NCI-H1436 (cell line): ENCODE measurements around the gene TUSC2.
A peak's percentile ranks its signal among the peaks of the same experiment; 100 is the strongest.
"Not testable (repeated sequence)": the region's sequence is repeated elsewhere in the genome, so short reads cannot be mapped to it uniquely, and the experiment has no call there.

Experiments
- DNase-seq: peaks from one replicate; lab custom pipeline; 2025; lab: John Stamatoyannopoulos, UW

TUSC2 gene

GRCh38 chr3:50318615-50319014 lies 9.4 kb downstream of the TUSC2 start:
- DNase-seq, result no peak

DNA sequence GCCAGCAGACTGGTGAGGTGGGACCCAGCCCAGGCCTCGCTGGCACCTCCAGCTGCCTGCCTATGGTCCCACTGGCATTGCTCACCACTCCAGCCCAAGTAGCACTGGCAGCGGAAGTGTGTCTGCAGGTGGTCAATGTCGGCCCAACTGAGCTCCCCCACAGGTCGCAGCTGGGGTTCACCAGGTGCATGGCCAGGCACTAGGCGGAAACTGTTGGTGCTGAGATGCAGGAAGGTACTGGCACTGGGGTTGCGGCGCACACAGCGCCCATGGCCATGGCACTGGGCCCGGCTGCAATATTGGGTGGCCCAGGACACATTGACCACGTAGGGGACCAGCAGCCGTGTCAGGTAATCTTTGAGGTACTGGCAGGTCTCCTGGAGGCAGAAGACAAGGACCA lies 9.9 kb downstream of the TUSC2 start:
- no peak for DNase-seq

DNA sequence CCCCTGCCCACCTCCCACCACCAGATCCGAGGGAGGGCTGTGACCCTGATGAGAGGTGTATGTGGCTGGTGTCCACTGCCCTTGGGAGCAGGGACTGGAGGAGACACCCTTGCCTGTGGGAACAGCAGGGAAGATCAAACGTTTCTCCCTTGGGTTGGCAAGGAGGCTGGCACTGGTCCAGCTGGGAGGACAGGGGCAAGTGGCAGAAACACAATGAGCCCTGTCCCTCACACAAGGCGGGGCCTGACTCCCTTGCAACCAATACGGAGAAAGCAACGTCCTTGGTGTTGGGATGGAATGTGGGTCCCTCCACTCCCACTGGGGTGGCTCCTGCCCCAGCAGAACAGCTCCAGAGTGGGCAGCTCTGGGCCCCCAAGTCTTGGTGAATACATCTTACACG lies 10.7 kb downstream of the TUSC2 start:
- DNase-seq, result no peak

GRCh38 chr3:50316657-50317242 lies 11.3 kb downstream of the TUSC2 start:
- no peak for DNase-seq

DNA sequence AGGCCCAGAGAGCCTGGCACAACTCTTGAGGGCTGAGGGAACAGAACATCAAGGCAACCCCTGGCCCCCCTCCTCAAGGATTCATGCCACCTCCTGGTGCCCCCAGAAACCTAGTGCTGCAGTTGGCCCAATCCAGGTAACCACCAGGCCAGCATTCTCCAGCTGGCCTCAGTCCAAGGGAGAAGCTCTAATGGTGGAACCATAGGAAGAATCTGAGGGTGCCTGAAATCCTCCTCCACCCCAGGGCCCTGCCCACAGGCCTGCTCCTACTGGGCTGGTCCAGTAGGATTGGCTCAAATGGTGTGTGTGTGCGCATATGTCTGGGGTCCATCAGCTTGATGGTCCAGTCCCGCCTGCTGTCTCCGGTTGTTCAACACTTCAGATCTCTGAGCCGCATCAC lies 13.2 kb downstream of the TUSC2 start:
- no peak for DNase-seq

DNA sequence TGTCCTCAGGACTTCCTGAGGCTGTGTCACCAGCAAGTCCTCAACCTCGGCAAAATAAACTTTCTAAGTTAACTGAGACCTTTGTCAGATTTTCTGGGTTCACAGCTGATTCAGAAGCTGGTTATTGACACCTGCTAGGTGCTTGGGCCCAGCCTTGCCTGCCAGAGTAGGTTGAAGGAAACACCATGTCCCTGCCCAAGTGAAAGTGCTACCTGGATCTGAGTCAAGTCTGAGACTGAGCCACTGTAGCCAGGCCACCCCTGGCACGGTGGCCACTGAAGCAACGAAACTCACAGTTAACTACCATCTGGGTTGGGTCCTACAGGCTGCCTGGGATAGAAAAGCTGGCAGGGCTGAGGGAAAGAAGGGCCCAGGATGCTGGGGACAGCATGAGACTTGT lies 13.7 kb downstream of the TUSC2 start:
- DNase-seq, result no peak

GRCh38 chr3:50312041-50312440 lies 16.0 kb downstream of the TUSC2 start:
- DNase-seq, result not testable (repeated sequence)

DNA sequence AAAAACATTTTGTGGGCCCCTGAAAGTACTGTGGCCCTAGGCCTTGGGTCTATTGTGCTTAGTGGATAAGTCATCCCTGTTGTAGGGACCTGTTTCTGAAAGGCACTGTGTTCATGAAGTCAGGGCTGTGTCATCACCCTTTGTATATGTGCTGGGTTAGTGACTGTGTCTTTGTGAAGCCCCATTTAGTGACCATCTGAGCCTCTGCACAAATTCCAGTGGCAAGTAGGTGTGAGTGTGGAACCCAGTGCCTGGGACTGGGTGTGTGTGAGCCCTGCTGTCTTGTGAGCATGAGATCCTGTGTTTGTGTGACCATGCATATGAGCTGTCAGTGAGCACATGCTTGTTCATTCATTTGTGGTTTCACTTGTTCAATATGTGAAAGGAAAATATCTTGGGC lies 23.4 kb downstream of the TUSC2 start:
- DNase-seq, result no peak

GRCh38 chr3:50303013-50303815 lies 24.8 kb downstream of the TUSC2 start, which contains the start of gene HYAL1:
TSS of gene HYAL1 (minus strand) at chr3:50303574. CDS start at chr3:50302956, 618 bp downstream.
- no peak for DNase-seq

DNA sequence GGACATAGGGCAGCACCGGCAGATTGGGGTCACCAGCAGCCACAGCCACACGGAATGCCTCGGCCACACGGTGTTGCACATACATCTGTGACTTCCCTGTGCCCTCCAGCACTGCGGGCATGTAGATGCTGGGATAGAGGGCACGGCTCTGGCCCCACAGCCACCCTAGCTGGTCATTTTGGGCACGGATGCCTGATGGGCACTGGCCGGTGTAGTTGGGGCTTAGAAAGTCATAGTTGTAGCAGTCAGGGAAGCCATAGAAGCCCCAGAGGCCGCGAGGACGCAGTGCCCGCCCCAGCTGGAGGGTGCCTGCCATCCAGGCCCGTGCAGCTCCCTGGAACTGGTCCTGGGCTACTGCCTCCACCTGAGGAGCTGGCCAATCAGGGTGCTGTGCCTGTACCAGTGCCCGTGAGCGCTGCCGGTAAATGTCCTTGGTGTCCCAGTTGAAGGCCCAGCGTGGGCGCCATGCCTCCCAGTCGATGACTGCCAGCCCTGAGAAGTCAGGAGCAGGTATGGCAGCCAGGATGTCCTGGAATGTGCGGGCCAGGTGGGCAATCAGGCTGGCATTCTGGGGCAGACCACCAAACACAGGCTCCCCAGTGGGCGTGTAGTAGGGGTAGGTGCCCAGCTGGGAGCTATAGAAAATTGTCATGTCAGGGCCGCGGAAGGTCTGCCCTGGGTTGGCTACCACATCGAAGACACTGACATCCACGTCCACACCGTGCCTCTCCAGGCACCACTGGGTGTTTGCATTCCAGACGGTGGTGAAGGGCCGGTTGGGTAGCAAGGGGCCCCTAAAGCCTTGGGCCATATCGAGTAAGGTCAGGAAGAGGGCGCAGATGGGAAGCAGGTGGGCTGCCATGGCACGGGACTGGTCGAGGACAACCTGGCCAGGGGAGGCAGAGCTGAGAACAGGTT lies 25.7 kb downstream of the TUSC2 start:
- no peak for DNase-seq

- no peak for DNase-seq
Measured at GRCh38 chr3:50300681-50301254, 27.3 kb downstream of the TUSC2 start.

- DNase-seq, result no peak
Measured at GRCh38 chr3:50299929-50300680, 27.9 kb downstream of the TUSC2 start.

- no peak for DNase-seq
Measured at GRCh38 chr3:50299638-50299928, 28.4 kb downstream of the TUSC2 start.

DNA sequence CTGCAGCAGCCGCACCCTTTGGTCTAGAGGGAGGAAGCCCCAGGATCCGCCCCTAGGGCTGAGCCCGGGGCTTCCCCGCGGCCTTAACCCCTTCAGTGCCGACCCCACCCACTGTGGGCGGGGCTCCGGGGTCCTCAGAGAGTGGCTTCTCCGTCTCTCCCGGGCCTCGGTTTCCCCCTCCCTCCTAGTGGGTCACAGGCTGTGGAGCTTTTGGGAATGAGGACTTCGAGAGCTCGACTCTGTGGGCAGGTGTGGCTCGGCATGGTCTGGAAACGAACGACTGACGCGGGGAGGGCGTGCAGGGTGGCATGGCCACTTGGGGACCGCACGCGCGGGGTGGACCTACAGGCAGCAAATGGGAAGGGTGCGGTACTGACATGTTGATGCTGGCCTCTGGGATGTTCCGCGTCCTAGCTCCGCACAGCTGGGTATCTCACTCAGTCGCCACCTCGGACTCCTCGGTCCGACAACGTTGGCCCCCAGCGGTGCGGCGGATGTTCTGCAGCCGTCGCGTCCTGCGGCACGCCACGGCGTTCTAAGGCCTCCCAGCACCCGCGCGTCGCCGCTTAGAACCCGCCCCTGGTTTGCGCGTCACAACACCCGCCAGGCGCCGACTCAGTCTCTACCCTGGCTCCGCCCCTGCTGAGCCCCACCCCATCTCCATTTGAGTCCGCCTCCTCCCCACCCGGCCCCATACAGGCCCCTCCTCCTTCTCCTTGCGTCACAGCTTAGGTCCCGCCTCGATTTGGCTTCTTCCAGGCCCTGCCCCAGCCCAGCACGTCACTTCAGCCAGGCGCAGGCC lies 29.0 kb downstream of the TUSC2 start, which contains the start of the genes HYAL3 and NAA80:
Gene HYAL3, minus strand, starts transcription at position 570 of the 802 bp plus-strand sequence. CDS start 3,803 bp downstream, outside the sequence.
Gene NAA80, minus strand, starts transcription at position 570 of the 802 bp plus-strand sequence. CDS start 1,942 bp downstream, outside the sequence.
- DNase-seq, result peak; percentile 93

DNA sequence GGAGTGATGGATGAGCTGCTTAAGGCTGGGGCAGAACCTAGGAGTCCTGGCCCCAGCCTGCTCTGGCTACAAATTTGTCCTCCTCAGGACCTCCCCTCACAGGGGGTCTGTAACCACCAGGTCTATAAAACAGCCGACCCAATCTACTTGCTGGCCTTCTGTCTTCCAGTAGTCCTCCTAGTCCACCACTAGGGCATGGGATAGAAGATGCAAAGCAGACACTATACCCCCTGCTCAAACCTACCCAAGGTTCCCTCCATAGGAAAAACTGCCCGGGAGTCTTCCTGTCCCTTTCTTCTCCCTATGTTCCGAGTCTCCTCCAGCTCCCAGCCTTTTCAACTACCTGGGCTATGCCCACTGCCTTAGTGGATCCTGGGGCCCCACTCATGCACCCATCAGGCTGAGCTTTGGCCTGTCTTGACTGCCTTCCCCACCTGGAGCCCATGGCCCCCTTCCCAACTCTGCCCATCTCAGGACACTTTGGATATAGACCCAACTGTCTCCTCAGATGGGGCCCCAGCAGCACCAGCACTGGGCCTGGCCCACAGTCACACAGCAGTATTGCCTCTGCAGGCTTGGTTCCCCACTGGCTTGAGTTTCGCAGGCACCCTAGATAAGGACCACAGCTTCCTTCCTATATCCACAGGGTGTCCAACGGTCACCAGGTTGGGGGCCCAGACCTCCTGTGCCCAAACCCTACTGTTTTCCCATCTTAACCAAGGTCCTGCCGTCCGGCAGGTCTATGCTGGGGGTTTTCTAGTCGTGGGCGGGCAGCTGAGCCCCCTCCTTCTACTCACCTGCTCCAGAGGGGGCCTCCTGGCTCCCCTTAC lies 29.9 kb downstream of the TUSC2 start:
- no peak for DNase-seq

GRCh38 chr3:50297384-50297775 lies 30.6 kb downstream of the TUSC2 start:
- no peak for DNase-seq

DNA sequence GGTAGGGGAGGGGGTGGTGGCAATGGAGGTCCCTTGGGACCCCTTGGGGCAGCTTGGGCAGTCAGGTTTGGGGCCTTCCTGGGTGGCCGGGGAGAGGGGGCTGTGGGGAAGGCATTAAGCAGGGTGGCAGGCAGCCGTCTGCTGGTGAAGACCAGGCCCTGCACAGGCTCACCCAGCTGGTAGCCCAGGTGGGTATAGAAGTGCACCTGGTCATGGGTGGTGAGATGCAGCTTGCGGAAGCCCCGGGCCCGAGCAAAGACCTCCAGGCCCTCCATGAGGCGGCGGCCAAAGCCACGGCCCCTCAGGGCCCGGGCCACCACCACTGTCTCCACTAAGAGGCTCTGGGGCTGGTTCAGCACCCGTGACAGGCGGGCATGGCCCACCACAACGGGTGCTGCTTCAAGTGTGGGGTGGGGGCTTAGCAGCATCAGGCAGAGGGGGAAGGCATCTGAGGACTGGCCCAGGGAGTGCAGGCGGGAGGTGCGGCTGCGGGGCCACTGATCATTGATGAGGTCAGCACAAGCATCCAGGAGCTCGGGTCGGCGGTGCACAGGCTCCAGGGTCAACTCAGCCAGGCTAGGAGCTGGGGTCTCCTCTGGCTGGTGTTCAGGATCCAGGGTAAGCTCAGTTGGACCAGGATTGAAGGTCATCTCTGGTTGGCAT lies 31.2 kb downstream of the TUSC2 start:
- DNase-seq, result no peak

DNA sequence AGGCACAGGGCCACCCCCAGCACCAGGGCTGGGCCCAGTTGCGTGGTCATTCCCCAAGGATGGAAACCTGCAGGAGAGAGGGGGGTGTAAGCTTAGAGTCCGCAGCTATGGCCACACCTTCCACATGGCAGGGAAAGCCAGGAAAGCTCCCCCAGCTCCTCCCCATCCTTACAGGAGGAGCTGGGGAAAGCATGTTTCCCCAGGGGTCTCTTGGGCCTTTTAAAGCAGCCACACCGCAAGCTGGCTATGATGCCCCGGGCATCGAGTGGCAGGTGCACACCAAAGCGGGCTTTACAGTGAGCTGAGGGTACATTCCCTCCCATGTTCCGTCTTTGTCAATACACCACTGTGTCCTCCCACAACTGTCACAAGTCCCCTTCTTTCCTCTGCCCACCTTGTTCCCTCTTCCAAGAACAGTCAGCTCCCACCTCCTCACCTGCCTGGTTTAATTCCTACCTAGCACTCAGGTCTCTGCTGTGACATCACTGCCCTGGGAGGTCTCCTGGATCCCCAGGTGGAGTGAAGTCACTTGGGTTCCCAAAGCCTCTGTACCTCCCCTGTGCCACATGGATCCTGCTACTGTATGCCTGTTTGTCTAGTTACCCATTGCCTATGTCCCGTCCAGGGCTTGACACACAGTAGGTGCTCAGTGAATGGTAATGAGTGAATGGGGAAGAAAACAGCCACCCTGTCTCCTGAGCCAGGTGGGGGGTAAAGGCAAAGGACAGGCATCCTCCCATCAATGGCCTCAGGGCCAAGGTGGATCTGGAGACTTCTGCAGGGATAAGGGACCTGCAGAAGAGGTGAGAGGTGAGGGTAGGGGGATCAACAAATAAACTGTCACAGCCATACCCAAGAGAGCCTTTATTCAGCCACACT lies 32.2 kb downstream of the TUSC2 start:
- DNase-seq, result no peak
